GM21576 (cell line): Measurements from ENCODE around the gene MFAP1.
"Not testable (repeated sequence)": the region's sequence is repeated elsewhere in the genome, so short reads cannot be mapped to it uniquely, and the experiment has no call there.

Source experiments
- ATAC-seq: cut with Tn5 transposase; IDR thresholded peaks from one replicate; pipeline ENCODE4 v1.9.1; 2021; ENCODE audit warnings: mild to moderate bottlenecking, moderate library complexity; ENCODE audit not compliant: unreplicated experiment

The MFAP1 gene, protein sequence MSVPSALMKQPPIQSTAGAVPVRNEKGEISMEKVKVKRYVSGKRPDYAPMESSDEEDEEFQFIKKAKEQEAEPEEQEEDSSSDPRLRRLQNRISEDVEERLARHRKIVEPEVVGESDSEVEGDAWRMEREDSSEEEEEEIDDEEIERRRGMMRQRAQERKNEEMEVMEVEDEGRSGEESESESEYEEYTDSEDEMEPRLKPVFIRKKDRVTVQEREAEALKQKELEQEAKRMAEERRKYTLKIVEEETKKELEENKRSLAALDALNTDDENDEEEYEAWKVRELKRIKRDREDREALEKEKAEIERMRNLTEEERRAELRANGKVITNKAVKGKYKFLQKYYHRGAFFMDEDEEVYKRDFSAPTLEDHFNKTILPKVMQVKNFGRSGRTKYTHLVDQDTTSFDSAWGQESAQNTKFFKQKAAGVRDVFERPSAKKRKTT

DNA sequence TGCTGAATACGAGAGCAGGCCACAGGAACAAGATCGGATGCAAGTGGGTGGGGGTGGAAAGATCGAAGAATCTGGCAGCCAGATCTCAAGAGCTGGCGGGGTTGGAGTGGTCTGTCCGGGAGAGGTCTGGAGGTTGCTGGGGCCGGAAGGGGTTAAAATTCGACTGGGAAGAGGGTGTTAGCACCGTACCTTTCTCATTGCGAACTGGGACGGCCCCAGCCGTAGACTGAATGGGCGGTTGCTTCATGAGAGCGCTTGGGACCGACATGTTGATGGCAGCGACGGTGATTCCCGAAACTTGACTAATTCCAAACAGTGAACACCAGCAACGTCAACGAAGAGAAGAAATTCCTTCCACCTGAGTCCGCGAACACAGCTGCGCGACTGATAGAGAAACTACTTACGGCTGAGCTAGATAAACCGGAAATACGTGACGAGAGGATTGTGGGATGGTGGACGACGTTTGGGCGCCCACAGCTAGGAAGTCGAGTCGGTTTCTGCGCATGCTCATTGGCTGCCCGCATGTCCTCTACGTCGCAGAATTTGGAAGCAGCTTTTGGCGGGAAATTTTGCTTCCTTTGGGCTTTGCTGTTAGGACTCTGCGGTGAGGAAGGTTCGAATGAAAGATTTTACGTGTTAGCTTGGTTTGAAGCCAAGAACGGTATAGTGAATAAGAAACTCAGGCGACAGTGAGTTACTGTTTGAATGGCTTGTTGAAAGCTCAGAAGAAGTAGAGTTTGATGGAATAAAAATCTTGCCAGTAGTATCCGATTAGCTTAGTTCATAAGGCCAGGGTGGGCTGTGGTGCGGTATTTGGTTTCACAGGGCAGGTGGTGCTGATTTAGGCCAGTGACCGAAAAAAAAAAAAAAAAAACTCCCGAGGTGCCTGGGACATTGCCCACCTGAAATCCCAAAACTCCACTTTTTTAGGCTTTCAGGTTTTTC lies at the start of gene MFAP1:
MFAP1 (minus strand) TSS at position 389 of the 945 bp plus-strand sequence; CDS start at position 268, 121 bp downstream.
- ATAC-seq: peak; percentile 67

DNA sequence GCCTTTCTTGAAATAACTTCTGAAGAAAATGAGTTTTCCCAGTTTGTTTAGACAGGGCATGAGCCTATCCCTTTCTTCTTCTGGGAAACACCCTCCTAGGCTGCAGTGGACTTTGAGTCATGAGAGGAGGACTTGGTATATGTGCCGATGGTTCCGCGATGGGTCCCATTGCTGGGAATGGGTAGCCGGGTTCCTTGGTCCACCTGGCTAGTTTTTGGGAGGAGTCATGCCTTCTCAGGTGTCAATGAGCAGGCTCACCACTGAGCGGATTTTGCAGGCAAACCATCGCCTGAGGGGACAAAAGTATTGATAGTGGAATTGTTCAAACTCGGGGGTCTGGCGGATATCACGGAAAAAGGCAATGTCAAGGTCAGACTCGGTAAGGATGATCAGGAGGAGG lies 49.2 kb upstream of the MFAP1 start:
- ATAC-seq: no peak

DNA sequence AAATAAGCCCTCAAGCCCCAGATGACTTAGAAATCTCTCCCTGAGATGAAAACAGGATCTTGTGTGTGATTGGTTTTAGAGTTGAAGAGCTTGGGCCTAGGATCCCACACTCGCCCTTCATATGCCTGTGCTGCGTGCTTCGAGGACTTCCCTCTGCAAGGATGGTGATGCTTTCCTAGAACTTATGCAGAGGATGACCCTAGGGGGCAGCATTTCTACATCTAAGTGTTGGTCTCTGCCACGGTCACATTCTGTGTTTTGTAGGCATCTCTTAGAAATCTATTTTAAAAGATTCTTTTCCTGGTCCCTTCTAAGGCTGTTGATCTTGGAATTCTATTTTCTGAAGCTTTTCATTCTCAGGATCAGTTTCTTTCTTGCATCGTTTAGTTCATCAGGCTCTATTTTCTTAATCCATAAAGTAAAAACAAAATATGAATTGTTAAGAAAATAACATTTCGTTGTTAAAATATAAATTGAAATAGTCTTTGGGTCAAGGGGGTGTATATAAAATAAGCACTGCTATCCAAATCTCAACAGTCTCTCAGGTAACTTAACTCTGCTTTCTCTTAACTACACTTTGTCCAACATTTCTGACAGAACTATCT lies 48.0 kb upstream of the MFAP1 start:
- ATAC-seq: no peak

DNA sequence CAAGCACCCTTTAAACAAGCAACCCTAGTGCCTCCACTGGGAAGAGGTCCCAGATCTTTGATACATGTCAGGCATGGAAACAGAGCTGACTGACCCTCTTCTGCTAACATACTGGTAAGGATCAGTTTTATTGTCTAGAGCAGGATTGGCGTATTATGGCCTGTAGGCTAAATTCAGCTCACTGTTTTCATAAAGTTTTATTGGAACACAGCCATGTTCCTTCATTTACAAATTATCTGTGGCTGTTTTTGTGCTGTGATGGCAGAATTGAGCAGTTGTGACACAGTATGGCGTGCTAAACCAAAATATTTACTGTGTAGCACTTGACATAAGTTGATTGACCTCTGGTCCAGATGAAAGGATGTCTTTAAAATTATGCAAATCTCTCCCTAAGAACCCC lies 47.3 kb upstream of the MFAP1 start:
- no peak for ATAC-seq

DNA sequence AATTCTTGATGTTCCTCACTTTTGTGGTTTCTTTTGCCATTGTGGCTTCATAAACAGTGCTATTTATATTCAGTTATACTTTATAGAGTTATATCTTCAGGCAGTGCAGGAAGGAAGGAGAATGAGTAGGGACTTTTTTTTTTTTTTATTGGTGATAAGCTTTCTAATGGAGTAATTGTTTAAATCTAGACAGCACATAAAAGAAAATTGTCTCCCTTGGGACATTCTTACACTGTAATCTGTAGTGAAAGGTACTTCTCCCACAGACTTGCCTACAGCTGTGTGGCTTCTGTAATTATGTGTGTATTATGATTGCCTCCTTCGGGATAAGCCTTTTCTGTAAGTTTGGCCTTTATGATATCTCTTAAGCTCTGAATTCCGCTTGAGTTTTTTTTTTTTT lies 43.9 kb upstream of the MFAP1 start:
- ATAC-seq: no peak

DNA sequence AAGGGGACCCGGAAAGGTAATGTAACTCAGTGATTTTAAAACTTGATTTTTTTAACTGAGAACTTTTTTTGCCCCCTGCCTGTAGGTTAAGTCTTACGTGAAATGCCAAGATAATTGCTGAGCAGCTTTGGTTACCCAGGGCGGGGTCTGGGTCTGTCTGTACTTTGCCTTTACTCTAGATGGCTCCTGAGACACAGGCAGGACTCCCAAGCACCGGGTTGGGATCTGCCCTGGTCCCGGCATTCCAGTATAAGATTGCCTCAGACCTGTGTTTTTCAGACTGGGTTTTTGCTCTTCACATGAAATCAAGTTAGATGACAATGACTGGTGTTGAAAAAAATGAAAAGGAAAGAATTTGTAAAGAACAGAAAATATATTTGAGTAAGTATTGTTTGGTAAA lies 42.6 kb upstream of the MFAP1 start:
- ATAC-seq: no peak

DNA sequence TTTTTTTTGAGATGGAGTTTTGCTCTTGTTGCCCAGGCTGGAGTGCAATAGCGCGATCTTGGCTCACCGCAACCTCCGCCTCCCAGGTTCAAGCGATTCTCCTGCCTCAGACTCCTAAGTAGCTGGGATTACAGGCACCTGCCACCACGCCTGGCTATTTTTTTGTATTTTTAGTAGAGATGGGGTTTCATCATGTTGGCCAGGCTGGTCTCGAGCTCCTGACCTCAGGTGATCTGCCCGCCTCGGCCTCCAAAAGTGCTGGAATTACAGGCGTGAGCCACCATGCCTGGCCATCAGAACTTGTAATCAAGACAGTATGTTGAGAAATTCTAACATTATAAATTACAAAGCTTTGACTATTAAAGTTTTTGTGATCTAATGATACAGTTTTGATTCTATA lies 42.1 kb upstream of the MFAP1 start:
- not testable (repeated sequence) for ATAC-seq

DNA sequence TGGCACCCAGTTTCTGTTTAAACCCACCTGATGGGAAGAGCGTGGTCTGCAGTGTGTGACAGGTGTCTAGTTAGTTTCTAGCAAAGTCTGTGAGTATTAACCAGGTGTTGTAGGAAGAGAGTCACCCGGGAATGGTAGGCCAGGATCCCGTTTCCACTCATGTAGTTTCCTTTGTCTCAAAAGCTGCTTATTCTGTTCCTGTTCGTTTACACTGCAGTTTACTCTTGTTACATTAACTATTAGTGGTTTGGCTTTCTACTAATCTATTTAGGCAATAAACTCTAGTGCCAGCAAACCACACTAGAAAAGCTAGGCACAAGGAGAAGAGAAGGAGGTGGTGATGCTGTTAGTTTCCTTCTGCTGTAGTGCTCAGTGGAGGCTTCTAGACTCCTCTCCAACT lies 35.1 kb upstream of the MFAP1 start:
- ATAC-seq: no peak

DNA sequence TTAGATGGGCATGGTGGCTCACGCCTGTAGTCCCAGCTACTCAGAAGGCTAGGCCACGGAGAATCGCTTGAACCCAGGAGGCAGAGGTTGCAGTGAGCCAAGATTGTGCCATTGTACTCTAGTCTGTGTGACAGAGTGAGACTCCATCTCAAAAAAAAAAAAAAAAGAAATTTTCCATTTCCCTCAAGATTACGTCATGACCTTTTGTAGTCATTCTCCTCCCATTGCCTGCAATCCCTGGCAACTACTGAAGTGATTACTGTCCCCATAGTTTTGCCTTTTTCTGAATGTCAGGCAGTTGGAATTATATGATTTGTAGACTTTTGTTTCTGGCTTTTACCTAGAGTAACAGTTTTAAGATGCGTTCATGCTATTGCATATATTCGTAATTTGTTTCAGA lies 30.3 kb upstream of the MFAP1 start:
- ATAC-seq: no peak

DNA sequence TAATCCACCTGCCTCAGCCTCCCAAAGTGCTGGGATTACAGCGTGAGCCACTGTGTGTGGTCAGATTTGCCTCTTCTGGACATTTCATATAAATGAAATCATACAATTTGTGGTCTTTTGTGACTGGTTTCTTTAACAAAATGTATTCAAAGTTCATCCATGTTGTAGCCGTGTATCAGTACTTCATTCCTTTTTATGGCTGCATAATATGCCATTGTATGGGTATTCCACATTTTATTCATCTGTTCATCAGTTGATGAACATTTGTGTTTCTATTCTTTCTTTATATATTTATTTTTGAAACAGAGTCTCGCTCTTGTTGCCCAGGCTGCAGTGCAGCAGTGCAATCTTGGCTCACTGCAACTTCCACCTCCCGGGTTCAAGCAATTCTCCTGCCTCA lies 28.1 kb upstream of the MFAP1 start:
- no peak for ATAC-seq

DNA sequence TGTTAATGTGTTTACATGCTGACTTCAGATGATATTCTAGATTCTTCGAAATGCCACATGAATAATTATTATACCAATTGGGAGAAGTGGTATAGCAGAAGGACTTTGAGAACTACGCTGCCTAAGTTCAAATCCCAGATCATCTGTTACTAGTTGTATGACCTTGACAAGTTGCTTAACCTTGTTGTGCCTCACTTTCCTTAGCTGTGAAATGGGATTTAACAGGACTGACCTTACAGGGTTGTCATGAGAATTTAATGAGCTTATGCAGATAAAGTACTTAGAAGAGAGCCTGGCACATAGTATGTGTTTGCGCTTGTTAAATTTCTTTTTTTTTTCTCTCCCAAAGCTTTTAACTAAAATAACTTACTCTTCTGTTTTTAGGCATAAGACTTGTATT lies 26.8 kb upstream of the MFAP1 start:
- ATAC-seq: no peak

DNA sequence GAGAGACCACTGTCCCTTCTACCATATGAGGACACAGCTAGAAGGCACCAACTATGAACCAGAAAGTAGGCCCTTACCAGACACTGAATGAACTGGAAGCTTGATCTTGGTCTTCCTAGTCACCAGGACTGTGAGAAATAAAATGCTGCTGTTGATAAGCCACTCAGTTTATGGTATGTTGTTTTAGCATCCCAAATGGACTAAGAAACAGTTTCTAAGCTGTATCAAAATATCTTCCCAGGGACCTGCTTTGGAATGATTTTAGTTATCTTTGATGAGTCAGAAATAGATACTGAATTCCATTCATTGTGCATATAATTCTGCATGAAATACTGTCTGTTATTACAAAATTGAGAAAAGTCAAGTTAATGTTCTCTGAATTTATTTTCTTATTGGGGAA lies 20.9 kb upstream of the MFAP1 start:
- no peak for ATAC-seq

DNA sequence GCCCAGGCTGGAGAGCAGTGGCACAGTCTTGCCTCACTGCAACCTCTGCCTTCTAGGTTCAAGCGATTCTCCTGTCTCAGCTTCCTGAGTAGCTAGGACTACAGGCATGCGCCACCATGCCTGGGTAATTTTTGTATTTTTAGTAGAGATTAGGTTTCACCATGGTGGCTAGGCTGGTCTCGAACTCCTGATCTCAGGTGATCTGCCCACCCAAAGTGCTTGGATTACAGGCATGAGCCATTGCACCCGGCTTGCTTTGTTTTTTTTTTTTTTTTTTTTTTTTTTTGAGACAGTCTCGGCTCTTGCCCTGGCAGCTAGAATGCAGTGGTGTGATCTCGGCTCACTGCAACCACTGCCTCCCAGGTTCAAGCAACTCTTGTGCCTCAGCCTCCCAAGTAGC lies 8.0 kb upstream of the MFAP1 start:
- ATAC-seq: not testable (repeated sequence)

DNA sequence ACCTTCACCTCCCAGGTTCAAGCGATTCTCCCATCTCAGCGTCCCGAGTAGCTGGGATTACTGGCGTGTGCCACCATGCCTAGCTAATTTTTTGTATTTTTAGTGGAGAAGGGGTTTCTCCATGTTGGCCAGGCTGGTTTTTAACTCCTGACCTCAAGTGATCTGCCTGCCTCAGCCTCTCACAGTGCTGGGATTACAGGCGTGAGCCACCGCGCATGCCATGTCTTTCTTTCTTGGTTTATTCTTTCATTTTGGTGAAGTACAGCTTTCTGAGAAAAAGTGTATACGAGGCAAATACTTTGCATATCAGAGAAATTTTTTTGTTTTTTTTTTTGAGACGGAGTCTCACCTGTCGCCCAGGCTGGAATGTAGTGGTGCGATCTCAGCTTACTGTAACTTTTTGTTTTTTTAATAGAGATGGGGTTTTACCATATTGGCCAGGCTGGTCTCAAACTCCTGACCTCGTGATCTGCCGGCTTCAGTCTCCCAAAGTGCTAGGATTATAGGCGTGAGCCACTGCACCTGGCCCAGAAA lies 7.1 kb upstream of the MFAP1 start:
- ATAC-seq: not testable (repeated sequence)

DNA sequence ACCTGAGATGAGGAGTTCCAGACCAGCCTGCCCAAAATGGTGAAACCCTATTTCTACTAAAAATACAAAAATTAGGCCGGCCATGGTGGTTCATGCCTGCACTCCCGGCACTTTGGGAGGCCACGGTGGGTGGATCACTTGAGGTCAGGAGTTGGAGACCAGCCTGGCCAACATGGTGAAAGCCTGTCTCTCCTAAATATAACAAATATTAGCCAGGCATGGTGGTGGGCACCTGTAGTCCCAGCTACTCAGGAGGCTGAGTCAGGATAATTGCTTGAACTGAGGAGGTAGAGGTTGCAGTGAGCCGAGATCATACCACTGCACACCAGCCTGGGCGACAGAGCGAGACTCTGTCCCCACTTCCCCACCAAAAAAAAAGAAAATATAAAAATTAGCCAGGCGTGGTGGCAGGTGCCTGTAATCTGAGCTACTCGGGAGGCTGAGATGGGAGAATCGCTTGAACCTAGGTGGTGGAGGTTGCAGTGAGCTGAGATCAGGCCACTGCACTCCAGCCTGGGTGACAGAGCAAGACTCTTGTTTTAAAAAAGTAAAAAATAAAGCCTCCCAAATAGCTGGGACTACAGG lies 6.3 kb upstream of the MFAP1 start:
- ATAC-seq: not testable (repeated sequence)

DNA sequence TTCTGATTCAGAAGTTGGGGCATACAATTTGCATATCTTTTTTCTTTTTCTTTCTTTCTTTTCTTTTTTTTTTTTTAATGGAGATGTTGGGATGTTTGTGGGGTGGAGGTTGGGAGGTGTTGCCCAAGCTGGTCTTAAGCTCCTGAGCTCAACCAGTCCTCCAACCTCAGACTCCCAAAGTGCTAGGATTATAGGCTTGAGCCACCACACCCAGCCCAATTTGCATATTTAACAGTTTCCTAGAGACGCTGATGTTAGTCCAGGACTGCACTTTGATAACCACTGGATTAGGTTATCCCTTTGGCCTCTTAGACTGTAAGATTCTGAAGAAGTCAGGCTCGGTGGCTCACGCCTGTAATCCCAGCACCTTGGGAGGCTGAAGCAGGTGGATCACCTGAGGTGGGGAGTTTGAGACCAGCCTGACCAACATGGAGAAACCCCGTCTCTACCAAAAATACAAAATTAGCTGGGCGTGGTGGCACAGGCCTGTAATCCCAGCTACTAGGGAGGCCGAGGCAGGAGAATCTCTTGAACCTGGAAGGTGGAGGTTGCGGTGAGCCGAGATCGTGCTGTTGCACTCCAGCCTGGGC lies 5.6 kb upstream of the MFAP1 start:
- not testable (repeated sequence) for ATAC-seq

DNA sequence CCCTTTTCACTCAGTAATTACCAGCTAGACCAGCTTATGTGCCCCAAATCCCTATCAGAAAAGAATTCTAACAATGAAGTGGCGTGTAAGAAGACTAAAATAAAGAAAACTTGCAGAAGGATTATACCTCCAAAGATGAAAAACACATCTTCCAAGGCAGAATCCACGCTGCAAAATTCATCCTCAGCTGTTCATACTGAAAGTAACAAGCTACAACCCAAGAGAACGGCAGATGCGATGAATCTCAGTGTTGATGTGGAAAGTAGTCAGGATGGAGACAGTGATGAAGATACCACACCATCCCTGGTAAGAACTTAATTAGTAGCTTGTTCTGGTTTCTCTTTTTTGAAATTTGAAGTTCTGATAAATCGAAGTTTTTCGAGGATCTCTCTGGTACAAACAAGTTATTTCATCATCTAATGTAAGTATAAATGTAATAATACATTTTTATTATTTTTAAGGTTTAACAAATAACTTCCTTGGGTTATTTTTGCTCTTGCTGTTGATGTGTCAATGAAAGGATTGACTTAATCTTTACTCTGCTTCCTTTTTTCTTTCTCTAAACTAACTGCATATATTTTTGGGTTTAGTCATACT lies 3.7 kb upstream of the MFAP1 start:
- no peak for ATAC-seq

DNA sequence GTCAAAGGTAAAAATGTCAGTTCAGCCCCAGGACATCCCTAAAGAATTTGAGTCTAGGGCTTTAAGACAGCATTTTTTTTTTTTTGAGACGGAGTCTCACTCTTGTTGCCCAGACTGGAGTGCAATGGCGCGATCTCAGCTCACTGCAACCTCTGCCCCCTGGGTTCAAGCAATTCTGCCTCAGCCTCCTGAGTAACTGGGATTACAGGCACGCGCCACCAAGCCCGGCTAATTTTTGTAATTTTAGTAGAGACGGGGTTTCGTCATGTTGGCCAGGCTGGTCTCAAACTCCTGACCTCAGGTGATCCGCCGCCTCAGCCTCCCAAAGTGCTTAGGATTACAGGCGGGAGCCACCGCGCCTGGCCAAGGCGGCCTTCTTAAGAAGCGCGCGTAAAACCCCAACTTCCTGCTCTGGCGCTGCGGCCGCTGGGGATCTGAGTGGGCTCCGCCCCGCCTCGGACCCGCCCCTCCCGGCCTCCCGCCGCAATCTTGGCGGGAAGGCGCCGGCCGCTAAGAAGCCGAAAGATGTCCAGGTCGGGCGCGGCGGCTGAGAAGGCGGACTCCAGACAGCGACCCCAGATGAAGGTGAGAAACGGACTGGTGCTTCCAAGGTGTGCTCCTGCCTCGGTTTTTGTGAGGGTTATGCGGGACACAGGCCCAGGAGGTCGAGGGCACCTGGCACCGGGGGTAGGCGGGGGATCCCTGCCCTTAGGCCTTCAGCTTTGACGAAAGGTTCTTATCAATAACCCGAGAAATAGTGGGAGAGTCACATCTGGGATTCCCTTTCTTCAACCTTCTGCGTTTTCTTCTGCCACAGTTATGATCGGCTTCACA lies 2.2 kb upstream of the MFAP1 start, which contains the start of gene WDR76:
WDR76 (plus strand) TSS at position 495 of the 834 bp plus-strand sequence; CDS start at position 526, 31 bp downstream.
- ATAC-seq: no peak

DNA sequence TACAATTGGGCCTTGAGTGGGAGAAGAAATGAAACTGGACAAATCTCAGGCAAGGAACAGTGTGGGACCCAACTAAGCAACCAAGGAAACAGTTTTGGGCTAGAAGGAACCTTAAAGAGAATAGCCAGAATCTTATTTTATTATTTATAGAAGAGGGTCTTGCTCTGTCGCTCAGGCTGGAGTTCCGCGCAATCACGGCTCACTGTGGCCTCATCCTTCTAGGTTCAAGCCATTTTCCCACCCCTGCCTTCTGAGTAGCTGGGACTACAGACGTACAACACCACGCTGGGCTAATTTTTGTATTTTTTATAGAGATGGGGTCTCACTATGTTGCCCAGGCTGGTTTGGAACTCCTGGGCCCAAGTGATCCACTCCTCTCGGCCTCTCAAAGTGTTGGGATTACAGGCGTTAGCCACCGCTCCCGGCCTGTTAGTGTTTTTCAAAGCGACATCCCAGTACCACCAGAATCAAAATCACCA lies 1.6 kb upstream of the MFAP1 start:
- no peak for ATAC-seq
